Measurements from ENCODE around the gene AOC2. TPM values are rescaled to one million over a fixed set of nuclear protein-coding genes. Genes with fewer than 3 reads are reported as not detected.

AOC2 gene
- total and polyA plus RNA-seq, 2 of the 8 experiments (the other 6 are each of a cell fraction or from before 2014, with no cell fraction given), result 4.2 to 4.7 TPM

DNA sequence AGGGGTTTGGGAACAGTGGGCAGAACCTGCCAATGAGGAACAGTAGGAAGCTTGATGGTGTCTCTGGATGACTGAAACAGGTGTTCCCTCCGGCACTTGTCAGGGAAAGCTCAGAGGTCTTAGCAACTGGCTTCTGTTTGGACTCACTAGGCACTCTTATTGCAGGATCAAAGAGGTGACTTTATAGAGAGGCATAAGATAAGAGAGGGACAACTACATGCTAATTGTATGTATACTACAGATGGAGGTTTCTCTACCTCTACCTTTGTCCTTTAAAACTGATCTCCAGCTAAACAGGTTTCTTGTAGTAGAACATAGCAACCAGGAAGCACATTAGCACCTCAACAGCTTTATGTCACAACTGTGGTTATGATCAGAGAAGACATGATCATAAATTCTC is 38.1 kb upstream of the AOC2 start:
- POLR2A ChIA-PET (ENCODE audit: partially characterized antibody), result interaction anchor here (0.6 to 1.7 kb wide), 6 partner anchors 9 to 106 kb away, joined by 3 to 5 read pairs (median 4); partner anchors contain the start of gene WNK4
- H4K8ac ChIP-seq (ENCODE audit: extremely low read depth, insufficient read depth, low read length), result no peak overlapping the region

More for the DNA sequence above, 38.1 kb upstream of the AOC2 start:
- DNase-seq (ENCODE audit: low read depth in 1 of 2, low spot score in 2 of 2) (no peak), FAIRE-seq (no peak)
- no peak overlapping the region for H3K9ac ChIP-seq (replicated peaks in 1 of 4; ENCODE audit: extremely low read depth in 1 of 4, low read depth in 3 of 4, low read length in 3 of 4)
- H2AFZ ChIP-seq (ENCODE audit: low read length), result no peak overlapping the region
- peaks cover 0 to 9% (median 4%) of the 10 kb centered on the region in 4 experiments; a peak in 5 of 8 replicates for H3K36me3 ChIP-seq (ENCODE audit: control insufficient read depth in 2 of 4, insufficient read depth in 4 of 4, low read length in 3 of 4)
- 89% methylated on average over 1 of the region's 1 CpG; no CpG with 5 or more reads in 1 of the 2 experiments for WGBS, 2 experiments (ENCODE audit: extremely low coverage in 1 of 2, insufficient coverage in 1 of 2, insufficient read length in 1 of 2, insufficient replicate concordance in 2 of 2, low coverage in 1 of 2, low lambda C conversion rate in 2 of 2, missing lambda C conversion rate in 1 of 2)
- H2BK12ac ChIP-seq (ENCODE audit: low read depth, low read length), result no peak overlapping the region
- H3K9me3 ChIP-seq (ENCODE audit: insufficient read depth in 2 of 2, low read depth in 1 of 2, low read length in 1 of 2), result no peaks in the 10 kb centered on the region
- H2BK120ac ChIP-seq (replicated peaks; ENCODE audit: low read depth, low read length), result no peak overlapping the region
- H3K79me2 ChIP-seq (ENCODE audit: control insufficient read depth in 1 of 2, insufficient read depth in 2 of 2, low read length in 2 of 2), result no peaks in the 10 kb centered on the region
- H3K27me3 ChIP-seq (replicated peaks in 1 of 4; ENCODE audit: control insufficient read depth in 3 of 4, extremely low read depth in 1 of 4, insufficient read depth in 3 of 4, low read length in 3 of 4), result peaks cover 0 to 5% (median 3%) of the 10 kb centered on the region in 4 experiments; a peak in 2 of 7 replicates
- no peaks in the 10 kb centered on the region for H3K79me1 ChIP-seq (ENCODE audit: low read depth, low read length)
- H3K4me3 ChIP-seq (ENCODE audit: extremely low read depth in 1 of 4, insufficient read depth in 2 of 4, low read depth in 3 of 4, low read length in 4 of 4), result no peak overlapping the region
- H3K4ac ChIP-seq (replicated peaks; ENCODE audit: insufficient read length, low read depth, low read length), result no peak overlapping the region
- no peak overlapping the region for H4K91ac ChIP-seq (replicated peaks; ENCODE audit: insufficient read length, low read length)
- no peak overlapping the region for H3K56ac ChIP-seq (replicated peaks; ENCODE audit: insufficient read length, low read depth, low read length)
- no peak overlapping the region for H3K14ac ChIP-seq (ENCODE audit: insufficient read length)
- H2BK20ac ChIP-seq (ENCODE audit: low read length), result no peak overlapping the region
- H3K23me2 ChIP-seq (ENCODE audit: low read depth, low read length), result no peaks in the 10 kb centered on the region
- TF ChIP-seq GTF2F1 (IDR thresholded peaks at IDR 0.05; ENCODE audit: borderline replicate concordance, low read depth, low read length), result no peak
- no peaks in the 10 kb centered on the region for H4K20me1 ChIP-seq (replicated peaks in 1 of 2; ENCODE audit: control insufficient read depth in 1 of 2, insufficient read depth in 2 of 2, low read length in 2 of 2)
- CTCF ChIA-PET (ENCODE audit: partially characterized antibody), result interaction anchor here (0.6 to 2.8 kb wide), 6 partner anchors 15 to 59 kb away, joined by 3 to 11 read pairs (median 3); partner anchors contain the start of genes AOC2 and BECN1
- H2AK5ac ChIP-seq (ENCODE audit: low read depth, low read length), result no peak overlapping the region
- H3K23ac ChIP-seq (ENCODE audit: insufficient read length), result no peak overlapping the region
- H2BK5ac ChIP-seq (ENCODE audit: low read depth, low read length), result no peak overlapping the region
- H4K5ac ChIP-seq (ENCODE audit: insufficient read length, low read depth, low read length), result no peak overlapping the region
- H3K4me1 ChIP-seq (replicated peaks in 1 of 4; ENCODE audit: control insufficient read depth in 3 of 4, insufficient read depth in 4 of 4, low read length in 3 of 4), result no peaks in the 10 kb centered on the region
- H3K4me2 ChIP-seq (ENCODE audit: insufficient read depth in 1 of 2, low read depth in 2 of 2, low read length in 2 of 2), result no peak overlapping the region
- no peak overlapping the region for H3K27ac ChIP-seq (ENCODE audit: low read depth, low read length)
- H2BK15ac ChIP-seq (ENCODE audit: low read length), result no peak overlapping the region
- H3K18ac ChIP-seq (ENCODE audit: extremely low read depth, low read length), result no peak overlapping the region
